Smooth muscle cell (in vitro differentiated cells): ENCODE measurements around the gene NECAB2. TPM values are rescaled to one million over a fixed set of nuclear protein-coding genes. Genes with fewer than 3 reads are reported as not detected.

ENCODE experiments used
- DNase-seq: peaks from one replicate; lab custom pipeline; 2025; ENCODE audit not compliant: unreplicated experiment; lab: John Stamatoyannopoulos, UW
- H2AFZ ChIP-seq: fragments of 200-600 bp; sonication (generic); 2 replicates; pipeline ENCODE4 v1.6.0; 2016; ENCODE audit warnings: antibody characterized with exemption, low read depth, mild to moderate bottlenecking
- H3F3A ChIP-seq: fragments of 200-600 bp; sonication (generic); 2 replicates; pipeline ENCODE4 v1.6.0; 2017; ENCODE audit warnings: antibody characterized with exemption, low read depth
- H3K27ac ChIP-seq: fragments of 200-600 bp; sonication (generic); 2 replicates; pipeline ENCODE4 v1.5.1; 2016; ENCODE audit warnings: low read depth, mild to moderate bottlenecking
- H3K27me3 ChIP-seq: fragments of 200-600 bp; sonication (generic); 2 replicates; pipeline ENCODE4 v1.6.1; 2016; ENCODE audit warnings: low read depth, mild to moderate bottlenecking
- H3K36me3 ChIP-seq: fragments of 200-600 bp; sonication (generic); 2 replicates; pipeline ENCODE4 v1.5.1; 2016; ENCODE audit warnings: low read depth
- H3K4me1 ChIP-seq: fragments of 200-600 bp; sonication (generic); 2 replicates; pipeline ENCODE4 v1.5.1; 2016; ENCODE audit warnings: low read depth
- H3K4me2 ChIP-seq: fragments of 200-600 bp; sonication (generic); 2 replicates; pipeline ENCODE4 v1.6.0; 2016; ENCODE audit warnings: mild to moderate bottlenecking
- H3K4me3 ChIP-seq: fragments of 200-600 bp; sonication (generic); 2 replicates; pipeline ENCODE4 v1.5.1; 2016; ENCODE audit warnings: mild to moderate bottlenecking
- H3K79me2 ChIP-seq: fragments of 200-600 bp; sonication (generic); 2 replicates; pipeline ENCODE4 v1.6.0; 2016; ENCODE audit warnings: low read depth, mild to moderate bottlenecking
- H3K9ac ChIP-seq: fragments of 200-600 bp; sonication (generic); 2 replicates; pipeline ENCODE4 v1.6.0; 2016; ENCODE audit warnings: low read depth
- H3K9me3 ChIP-seq: fragments of 200-600 bp; sonication (generic); replicated peaks from 2 replicates; pipeline ENCODE4 v1.5.1; 2016; ENCODE audit warnings: low read depth
- H4K20me1 ChIP-seq: fragments of 200-600 bp; sonication (generic); 2 replicates; pipeline ENCODE4 v1.6.0; 2016; ENCODE audit warnings: low read depth
- CTCF ChIP-seq: fragments of 200-600 bp; sonication (generic); IDR thresholded peaks from 2 replicates; pipeline ENCODE4 v1.5.1; 2017; ENCODE audit warnings: borderline replicate concordance, mild to moderate bottlenecking, antibody characterized with exemption; ENCODE audit not compliant: insufficient read depth, poor library complexity, severe bottlenecking
- WGBS: methylation state at CpG from one replicate; pipeline ENCODE4 v1.1.7; 2016; ENCODE audit warnings: low lambda C conversion rate; 5-methylcytosine and 5-hydroxymethylcytosine counted together
- polyA plus RNA-seq: library from polyadenylated mRNA; unstranded; fragments of >200 nt; fragmentation: Nextera tagmentation; extraction: Ambion mirVana; gene quantifications from 2 replicates; pipeline ENCODE4 v1.2.1, GENCODE V29; 2016
- total RNA-seq: library from RNA; depleted of rRNA; stranded (reverse); fragments of >200 nt; gene quantifications from 2 replicates; pipeline ENCODE4 v1.2.3, GENCODE V29; 2014

NECAB2 gene
- total and polyA plus RNA-seq, 2 experiments from 2014 or later, result 0.22 to 1.7 TPM

DNA sequence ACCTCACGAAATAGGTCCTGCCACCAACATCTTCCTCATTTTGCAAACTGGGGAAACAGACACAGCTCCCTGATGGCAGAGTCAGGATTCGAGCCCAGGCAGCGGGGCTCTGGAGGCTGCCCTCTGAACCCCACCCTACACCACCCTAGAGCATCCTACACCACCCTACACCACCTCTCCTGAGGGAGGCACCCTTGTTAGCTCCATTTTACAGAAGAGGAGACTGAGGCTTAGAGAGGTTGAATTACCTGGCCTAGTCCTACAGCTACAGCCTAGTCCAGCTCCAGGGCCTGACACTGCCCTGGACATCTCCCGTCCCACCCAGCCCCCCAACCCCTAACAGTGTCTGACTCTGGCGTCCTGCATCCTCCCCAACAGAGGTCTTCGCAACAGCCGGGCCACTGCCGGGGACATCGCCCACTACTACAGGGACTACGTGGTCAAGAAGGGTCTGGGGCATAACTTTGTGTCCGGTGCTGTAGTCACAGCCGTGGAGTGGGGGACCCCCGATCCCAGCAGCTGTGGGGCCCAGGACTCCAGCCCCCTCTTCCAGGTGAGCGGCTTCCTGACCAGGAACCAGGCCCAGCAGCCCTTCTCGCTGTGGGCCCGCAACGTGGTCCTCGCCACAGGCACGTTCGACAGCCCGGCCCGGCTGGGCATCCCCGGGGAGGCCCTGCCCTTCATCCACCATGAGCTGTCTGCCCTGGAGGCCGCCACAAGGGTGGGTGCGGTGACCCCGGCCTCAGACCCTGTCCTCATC is 3.2 kb upstream of the NECAB2 start:
- H3K36me3 ChIP-seq, result no peaks in the 10 kb centered on the region
- peaks cover 12% of the 10 kb centered on the region for H3K27me3 ChIP-seq
- H3K79me2 ChIP-seq, result no peaks in the 10 kb centered on the region
- no peak overlapping the region for H3K4me3 ChIP-seq
- no peak for TF ChIP-seq CTCF
- no peak overlapping the region for H2AFZ ChIP-seq
- H3K4me2 ChIP-seq, result no peak overlapping the region
- H3K9ac ChIP-seq, result no peak overlapping the region
- H4K20me1 ChIP-seq, result no peaks in the 10 kb centered on the region
- H3K4me1 ChIP-seq, result no peaks in the 10 kb centered on the region
- no peak overlapping the region for H3K27ac ChIP-seq
- H3F3A ChIP-seq, result no peaks in the 10 kb centered on the region
- WGBS, result 92% methylated on average over 26 of the region's 26 CpGs
- no peak for DNase-seq
- H3K9me3 ChIP-seq, result no peaks in the 10 kb centered on the region

GRCh38 chr16:83965444-83966152 is 2.4 kb upstream of the NECAB2 start:
- no peak overlapping the region for H3K27ac ChIP-seq
- DNase-seq, result no peak
- H3K4me1 ChIP-seq, result no peaks in the 10 kb centered on the region
- no peak overlapping the region for H3K9ac ChIP-seq
- H3F3A ChIP-seq, result no peaks in the 10 kb centered on the region
- TF ChIP-seq CTCF, result no peak
- 95% methylated on average over 36 of the region's 36 CpGs for WGBS
- H3K36me3 ChIP-seq, result no peaks in the 10 kb centered on the region
- peaks cover 12% of the 10 kb centered on the region for H3K27me3 ChIP-seq
- no peaks in the 10 kb centered on the region for H3K79me2 ChIP-seq
- no peak overlapping the region for H3K4me2 ChIP-seq
- no peaks in the 10 kb centered on the region for H4K20me1 ChIP-seq
- H3K4me3 ChIP-seq, result no peak overlapping the region
- no peaks in the 10 kb centered on the region for H3K9me3 ChIP-seq
- no peak overlapping the region for H2AFZ ChIP-seq

- H3K79me2 ChIP-seq, result no peaks in the 10 kb centered on the region
- no peaks in the 10 kb centered on the region for H3K4me1 ChIP-seq
- no peak overlapping the region for H3K4me2 ChIP-seq
- H3F3A ChIP-seq, result no peaks in the 10 kb centered on the region
- no peak for TF ChIP-seq CTCF
- H3K27me3 ChIP-seq, result peaks cover 12% of the 10 kb centered on the region
- no peaks in the 10 kb centered on the region for H3K36me3 ChIP-seq
- H4K20me1 ChIP-seq, result no peaks in the 10 kb centered on the region
- H2AFZ ChIP-seq, result no peak overlapping the region
- H3K27ac ChIP-seq, result no peak overlapping the region
- no peak overlapping the region for H3K4me3 ChIP-seq
- 98% methylated on average over 8 of the region's 13 CpGs for WGBS
- H3K9ac ChIP-seq, result no peak overlapping the region
- DNase-seq, result no peak
- no peaks in the 10 kb centered on the region for H3K9me3 ChIP-seq
Observed at GRCh38 chr16:83966153-83966696, 1.8 kb upstream of the NECAB2 start.
